Stimulated activated CD8-positive, alpha-beta memory T cell treated with anti-CD3 and anti-CD28 coated beads, Interleukin-4, amount 100 ng/mL, for 24 hours (primary cell): ENCODE results near the gene CEP70.

Experiments used
- DNase-seq: peaks from one replicate; pipeline ENCODE4 v3.0.0-alpha.2; 2020; ENCODE audit warnings: low read depth

The CEP70 gene

DNA sequence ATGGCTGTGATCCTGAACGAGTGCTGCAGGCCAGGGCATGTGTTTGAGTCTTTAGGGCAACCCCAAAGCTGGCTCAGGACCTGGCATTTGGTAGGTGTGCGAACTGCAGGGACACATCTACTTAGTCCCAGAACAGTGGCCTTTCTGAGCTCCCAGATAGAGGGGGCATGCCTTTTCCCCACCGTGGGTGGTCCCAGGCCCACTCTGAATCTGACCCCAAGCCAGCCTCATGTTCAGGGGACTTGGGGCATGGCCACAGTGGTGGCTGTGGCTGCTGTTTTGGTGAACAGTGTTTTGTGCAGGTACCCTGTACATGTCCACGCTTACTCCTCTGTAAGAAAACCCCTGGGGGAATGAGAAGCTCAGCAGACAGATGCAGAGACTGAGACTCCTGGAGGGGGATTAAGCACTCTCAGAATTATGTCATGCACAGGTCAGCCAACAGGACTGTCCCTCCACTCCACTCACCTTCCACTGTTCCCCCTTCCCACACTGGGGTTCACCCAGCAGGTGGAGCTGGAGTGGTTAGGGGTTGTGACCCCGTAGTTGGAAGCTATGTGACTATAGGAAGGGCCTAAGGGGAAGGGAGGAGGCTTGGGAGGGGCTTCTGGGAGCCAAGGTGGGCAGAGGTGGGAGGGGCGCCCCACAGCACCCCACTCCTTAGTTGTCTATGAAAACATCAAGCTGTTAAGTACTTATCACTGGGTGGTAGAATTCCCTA, 143.2 kb downstream of the CEP70 start:
- DNase-seq, result no peak

DNA sequence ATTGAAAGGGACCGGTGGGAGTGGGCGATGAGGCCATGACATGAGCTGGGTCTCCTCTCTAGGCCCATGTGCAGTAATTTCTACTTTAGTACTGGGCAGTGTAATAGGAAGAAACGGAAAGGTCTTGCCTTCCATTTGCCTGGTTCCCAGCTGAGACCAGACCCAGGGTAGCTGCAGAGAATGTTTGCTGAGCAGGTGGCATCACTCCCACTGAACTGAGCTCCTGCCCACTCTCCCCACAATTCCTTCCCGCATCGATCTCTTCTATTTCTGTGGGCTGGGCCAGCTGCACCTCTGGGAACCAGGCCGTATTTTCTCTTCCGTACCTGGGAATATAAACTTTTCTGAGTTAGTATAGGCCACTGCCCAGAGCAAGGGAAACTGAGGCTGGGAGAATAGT, 143.9 kb downstream of the CEP70 start:
- DNase-seq, result no peak

DNA sequence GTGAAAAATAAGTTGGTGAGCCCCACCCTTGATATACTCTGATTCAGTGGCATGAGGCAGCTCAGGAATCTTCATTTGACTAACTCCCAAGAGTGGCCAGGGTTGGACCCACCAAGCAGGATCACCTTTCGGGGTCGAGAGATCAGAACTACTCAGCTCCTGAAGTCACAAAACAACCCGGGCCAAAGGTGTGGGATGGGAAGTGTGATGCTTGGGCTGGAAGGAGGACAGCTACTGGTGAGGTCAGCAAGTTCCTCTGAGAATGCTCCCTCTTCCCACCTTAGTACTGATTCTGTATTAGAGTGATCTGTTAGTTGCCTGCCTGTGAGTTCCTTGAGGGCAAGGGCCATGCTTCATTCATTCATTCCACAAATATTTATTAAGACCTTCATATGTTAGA, 144.6 kb downstream of the CEP70 start:
- DNase-seq, result no peak

DNA sequence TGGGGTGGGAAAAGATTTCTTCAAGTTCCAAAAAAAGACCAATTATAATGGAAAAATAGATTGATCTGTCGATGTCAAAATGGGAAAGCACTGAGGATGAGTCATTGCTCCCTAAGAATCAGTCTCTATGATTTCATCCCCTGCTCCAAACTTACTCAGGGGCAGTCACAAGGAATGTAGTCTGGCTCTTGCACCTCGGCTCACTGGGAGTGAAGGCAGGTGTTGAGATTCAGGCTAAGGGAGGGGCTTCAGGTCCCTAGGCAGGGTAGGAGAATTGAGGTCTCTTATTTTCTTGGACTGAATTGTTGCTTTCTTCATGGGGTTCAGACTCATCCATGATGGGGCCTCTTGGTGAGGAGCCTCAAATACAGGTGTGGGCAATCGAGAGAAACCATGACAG, 145.4 kb downstream of the CEP70 start:
- no peak for DNase-seq

DNA sequence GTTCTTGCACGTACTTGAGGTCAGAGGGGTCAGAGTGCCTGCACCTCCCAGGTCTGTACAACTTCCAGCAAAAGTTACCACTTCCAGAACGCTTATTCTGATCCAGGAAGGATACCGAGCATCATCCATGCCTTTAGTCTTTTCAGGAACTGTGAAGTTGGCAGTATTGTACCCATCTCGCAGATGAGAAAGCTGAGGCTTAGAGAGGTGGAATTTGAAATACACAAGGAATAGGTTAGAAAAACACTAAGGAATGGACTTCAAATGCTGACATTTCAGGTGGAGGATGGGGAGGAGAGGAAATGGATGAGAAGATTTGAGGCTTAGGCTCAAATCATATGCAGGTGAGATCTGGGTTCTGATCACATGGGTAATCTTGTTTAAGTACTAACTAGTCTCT, 148.4 kb downstream of the CEP70 start:
- no peak for DNase-seq

DNA sequence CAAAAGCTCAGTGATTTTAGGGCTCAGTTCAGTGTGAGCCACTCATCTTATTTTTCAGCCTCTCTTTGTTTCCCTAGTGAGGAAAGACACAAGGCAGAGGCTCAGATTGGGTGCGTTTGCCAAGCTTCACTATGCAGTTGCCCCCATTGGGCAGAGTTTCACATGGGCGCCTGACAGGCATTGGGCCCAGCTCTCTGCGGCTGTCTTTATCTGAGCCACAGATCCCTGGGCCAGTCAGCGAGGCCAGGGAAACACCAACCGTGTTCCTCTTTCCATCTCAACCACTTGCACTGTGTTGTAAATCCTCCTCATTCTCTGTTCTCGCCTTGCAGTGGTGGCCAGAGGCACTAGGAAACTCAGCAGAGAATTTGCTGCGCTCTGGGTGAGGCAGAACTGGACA, 148.8 kb downstream of the CEP70 start:
- no peak for DNase-seq
